Measurements from ENCODE around the gene RPS6KA4. TPM values are rescaled to one million over a fixed set of nuclear protein-coding genes. Genes with fewer than 3 reads are reported as not detected.

RPS6KA4 gene
- total and polyA plus RNA-seq, 2 of the 13 experiments (the other 11 are each of a cell fraction or from before 2014, with no cell fraction given): 8.9 to 14.2 TPM

GRCh38 chr11:64353715-64354506, 5.1 kb upstream of the RPS6KA4 start (continued):
- TF ChIP-seq ZNF569 (CRISPR knock-in tag; IDR thresholded peaks at IDR 0.05; ENCODE audit: borderline replicate concordance) (no peak), SIN3A (IDR thresholded peaks at IDR 0.05; ENCODE audit: borderline replicate concordance, low read depth, low read length) (no peak), ETV6 (CRISPR knock-in tag; conservative IDR thresholded peaks at IDR 0.05) (no peak), NFATC3 (CRISPR knock-in tag; IDR thresholded peaks at IDR 0.05) (no peak), PHF21A (CRISPR knock-in tag; IDR thresholded peaks at IDR 0.05) (no peak), ZNF598 (CRISPR knock-in tag; IDR thresholded peaks at IDR 0.05; ENCODE audit: borderline replicate concordance) (no peak), ZMYM3 (CRISPR knock-in tag; IDR thresholded peaks at IDR 0.05) (peak; percentile 85), SNAPC2 (CRISPR knock-in tag; IDR thresholded peaks at IDR 0.05) (no peak)
- TF ChIP-seq, protein P1, sequence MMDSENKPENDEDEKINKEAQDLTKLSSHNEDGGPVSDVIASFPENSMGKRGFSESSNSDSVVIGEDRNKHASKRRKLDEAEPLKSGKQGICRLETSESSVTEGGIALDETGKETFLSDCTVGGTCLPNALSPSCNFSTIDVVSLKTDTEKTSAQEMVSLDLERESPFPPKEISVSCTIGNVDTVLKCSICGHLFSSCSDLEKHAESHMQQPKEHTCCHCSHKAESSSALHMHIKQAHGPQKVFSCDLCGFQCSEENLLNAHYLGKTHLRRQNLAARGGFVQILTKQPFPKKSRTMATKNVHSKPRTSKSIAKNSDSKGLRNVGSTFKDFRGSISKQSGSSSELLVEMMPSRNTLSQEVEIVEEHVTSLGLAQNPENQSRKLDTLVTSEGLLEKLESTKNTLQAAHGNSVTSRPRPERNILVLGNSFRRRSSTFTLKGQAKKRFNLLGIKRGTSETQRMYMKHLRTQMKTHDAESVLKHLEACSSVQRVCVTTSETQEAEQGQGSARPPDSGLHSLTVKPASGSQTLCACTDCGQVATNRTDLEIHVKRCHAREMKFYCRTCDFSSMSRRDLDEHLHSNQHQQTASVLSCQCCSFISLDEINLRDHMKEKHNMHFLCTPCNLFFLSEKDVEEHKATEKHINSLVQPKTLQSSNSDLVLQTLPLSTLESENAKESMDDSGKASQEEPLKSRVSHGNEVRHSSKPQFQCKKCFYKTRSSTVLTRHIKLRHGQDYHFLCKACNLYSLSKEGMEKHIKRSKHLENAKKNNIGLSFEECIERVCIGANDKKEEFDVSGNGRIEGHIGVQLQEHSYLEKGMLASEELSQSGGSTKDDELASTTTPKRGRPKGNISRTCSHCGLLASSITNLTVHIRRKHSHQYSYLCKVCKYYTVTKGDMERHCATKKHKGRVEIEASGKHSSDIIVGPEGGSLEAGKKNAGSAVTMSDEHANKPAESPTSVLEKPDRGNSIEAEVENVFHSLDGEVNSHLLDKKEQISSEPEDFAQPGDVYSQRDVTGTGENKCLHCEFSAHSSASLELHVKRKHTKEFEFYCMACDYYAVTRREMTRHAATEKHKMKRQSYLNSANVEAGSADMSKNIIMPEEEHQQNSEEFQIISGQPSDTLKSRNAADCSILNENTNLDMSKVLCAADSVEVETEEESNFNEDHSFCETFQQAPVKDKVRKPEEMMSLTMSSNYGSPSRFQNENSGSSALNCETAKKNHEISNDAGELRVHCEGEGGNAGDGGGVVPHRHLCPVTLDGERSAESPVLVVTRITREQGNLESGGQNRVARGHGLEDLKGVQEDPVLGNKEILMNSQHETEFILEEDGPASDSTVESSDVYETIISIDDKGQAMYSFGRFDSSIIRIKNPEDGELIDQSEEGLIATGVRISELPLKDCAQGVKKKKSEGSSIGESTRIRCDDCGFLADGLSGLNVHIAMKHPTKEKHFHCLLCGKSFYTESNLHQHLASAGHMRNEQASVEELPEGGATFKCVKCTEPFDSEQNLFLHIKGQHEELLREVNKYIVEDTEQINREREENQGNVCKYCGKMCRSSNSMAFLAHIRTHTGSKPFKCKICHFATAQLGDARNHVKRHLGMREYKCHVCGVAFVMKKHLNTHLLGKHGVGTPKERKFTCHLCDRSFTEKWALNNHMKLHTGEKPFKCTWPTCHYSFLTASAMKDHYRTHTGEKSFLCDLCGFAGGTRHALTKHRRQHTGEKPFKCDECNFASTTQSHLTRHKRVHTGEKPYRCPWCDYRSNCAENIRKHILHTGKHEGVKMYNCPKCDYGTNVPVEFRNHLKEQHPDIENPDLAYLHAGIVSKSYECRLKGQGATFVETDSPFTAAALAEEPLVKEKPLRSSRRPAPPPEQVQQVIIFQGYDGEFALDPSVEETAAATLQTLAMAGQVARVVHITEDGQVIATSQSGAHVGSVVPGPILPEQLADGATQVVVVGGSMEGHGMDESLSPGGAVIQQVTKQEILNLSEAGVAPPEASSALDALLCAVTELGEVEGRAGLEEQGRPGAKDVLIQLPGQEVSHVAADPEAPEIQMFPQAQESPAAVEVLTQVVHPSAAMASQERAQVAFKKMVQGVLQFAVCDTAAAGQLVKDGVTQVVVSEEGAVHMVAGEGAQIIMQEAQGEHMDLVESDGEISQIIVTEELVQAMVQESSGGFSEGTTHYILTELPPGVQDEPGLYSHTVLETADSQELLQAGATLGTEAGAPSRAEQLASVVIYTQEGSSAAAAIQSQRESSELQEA (CRISPR knock-in tag; IDR thresholded peaks at IDR 0.05; ENCODE audit: not compliant biosample characterization): no peak
